Stimulated activated CD4-positive, alpha-beta T cell treated with anti-CD3 and anti-CD28 coated beads, TNF-alpha, amount 100 ng/mL, for 24 hours (primary cell): ENCODE results near the gene WDR12.
"Not testable (repeated sequence)": the region's sequence is repeated elsewhere in the genome, so short reads cannot be mapped to it uniquely, and the experiment has no call there.

Experiments used
- DNase-seq, 3 experiments: peaks; one replicate each; pipeline ENCODE4 v3.0.0-alpha.2; 2020; ENCODE audit warnings: low read depth in 3 of 3

Gene WDR12

GRCh38 chr2:202883987-202884675, 27.3 kb downstream of the WDR12 start:
- DNase-seq, result no peak

DNA sequence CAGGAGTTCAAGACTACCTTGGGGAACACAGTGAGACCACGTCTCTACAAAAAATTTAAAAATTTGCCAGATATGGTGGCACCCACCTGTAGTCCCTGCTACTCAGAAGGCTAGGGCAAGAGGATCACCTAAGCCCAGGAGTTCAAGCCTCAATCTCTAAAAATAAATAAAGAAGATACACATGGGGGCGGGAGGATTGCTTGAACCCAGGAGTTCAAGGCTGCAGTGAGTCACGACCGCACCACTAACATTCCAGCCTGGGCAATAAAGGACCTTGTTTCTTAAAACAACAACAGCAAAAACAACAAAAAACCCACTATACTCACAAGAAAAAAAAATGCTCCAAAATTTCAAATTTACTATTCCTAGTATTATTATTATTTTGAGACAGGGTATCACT, 29.9 kb downstream of the WDR12 start:
- DNase-seq, result no peak

GRCh38 chr2:202877699-202878098, 33.8 kb downstream of the WDR12 start:
- no peak for DNase-seq

DNA sequence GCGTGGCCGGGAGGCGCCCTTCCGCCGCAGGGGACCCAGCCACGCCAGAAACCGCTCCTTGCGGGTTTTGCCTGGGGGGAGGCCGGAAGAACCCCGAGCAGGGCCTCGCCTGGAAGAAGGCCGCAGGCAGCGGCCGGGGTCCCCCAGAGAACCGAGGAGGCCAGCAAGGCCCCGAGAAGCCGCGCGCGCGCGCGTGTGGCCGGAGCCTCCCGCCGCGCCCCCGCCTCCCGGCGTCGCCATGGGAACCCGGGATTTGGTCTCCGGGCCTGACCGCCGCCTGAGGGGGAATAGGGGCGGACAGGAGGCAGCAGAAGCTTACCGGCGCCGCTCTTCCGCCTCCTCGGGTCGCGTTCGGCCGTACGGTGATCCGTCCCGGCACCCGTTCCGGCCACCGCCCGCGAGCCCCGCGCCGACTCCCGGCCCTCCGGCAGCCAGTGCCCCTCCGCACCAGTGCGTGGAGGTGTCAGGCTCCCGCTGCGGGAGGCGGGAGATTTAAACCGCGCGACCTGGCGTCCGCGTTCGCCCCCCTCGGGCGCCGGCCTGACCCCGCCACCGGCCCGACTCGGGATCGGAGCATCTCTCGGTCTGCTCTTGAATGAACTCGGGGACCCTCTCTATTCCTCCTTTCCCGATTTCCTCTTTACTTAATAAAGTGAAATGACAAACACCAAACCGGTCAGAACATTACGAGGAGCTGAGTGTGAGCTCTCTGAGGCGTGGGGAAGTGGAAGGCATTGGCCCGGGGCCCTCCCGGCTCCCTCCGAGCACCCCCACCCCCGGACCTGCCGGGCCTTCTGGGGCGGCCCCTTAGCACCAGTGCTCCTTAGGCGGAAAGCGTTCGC, 40.0 kb downstream of the WDR12 start, which contains the start of gene ICA1L:
TSS of gene ICA1L (minus strand) at position 467 of the 842 bp plus-strand sequence. CDS start 42,757 bp downstream, outside the sequence.
- DNase-seq, result peak in 2 of 3 experiments; percentile 24 to 53

GRCh38 chr2:202870431-202871299, 40.8 kb downstream of the WDR12 start:
- DNase-seq, result peak; percentile 39 to 62 (median 39)

DNA sequence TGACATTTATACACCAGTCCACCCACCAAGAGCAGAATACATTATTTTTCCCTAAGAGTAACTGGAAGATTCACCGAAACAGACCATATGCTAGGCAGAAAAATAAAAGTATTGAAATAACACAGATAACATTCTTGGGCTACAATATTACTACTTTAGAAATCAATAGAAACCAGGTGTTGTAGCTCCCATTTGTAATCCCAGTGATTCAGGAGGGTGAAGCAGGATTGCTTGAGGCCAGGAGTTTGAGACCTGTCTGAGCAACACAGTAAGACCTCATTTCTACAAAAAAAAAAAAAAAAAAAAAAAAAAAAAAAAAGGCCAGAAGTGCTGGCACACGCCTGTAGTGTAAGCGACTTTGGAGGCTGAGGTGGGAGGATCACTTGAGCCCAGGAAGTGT, 49.5 kb downstream of the WDR12 start:
- DNase-seq, result no peak

DNA sequence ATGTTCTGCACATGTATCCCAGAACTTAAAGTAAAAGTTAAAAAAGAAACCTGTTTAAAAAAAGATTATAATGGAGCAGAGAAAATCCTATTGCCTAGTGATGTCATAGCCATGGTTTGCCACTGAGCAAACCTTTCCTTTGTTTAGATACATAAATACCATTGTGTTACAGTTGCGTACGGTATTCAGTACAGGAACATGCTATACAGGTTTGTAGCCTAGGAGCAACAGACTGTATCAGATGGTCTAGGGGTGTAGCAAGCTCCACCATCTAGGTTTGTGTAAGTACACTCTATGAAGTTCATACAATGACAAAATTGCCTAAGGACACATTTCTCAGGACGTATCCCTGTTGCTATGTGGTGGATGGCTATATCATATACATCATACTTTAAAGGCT, 52.9 kb downstream of the WDR12 start:
- no peak for DNase-seq

DNA sequence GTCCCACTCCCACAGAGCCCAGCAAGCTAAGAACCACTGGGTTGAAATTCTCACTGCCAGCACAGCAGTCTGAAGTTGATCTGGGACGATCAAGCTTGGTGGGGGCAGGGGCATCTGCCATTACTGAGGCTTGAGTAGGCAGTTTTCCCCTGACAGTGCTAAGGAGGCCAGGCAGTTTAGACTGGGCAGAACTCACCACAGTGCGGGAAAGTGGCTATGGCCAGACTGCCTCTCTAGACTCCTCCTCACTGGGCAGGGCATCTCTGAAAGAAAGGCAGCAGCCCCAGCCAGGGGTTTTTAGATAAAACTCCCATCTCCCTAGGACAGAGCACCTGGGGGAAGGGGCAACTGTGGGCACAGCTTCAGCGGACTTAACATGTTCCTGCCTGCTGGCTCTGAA, 62.1 kb downstream of the WDR12 start:
- DNase-seq, result not testable (repeated sequence)

DNA sequence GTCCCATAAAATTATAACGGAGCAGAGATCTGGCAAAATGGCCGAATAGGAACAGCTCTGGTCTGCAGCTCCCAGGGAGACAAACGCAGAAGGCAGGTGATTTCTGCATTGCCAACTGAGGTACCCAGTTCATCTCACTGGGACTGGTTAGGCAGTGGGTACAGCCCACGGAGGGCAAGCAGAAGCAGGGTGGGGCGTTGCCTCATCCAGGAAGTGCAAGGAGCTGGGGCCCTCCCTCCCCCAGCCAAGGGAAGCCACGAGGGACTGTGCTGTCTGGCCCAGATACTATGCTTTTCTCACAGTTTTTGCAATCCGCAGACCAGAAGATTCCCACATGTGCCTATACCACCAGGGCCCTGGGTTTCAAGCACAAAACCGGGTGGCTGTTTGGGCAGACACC, 62.7 kb downstream of the WDR12 start:
- peak in 1 of 3 experiments; percentile 2 for DNase-seq

- DNase-seq, result no peak
Observed at GRCh38 chr2:202847693-202848524, 63.6 kb downstream of the WDR12 start.

DNA sequence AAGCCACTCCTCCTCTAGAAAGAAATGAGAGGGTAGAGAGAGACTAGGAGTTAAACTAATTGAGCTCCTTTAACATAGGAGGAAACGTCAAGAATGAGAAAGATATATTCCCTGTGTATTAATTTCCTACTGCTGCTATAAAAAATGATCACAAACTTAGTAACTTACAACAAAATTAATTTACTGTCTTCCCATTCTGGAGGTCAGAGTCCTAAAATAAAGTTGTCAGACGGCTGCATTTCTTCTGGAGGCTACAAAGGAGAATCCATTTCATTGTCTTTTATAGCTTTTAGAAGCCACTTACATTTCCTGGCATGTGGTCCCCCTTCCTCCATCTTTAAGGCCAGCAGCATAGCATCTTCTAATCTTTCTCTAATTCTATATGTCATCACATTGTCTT, 66.8 kb downstream of the WDR12 start:
- no peak for DNase-seq

- DNase-seq, result no peak
Observed at GRCh38 chr2:202842690-202843089, 68.8 kb downstream of the WDR12 start.

DNA sequence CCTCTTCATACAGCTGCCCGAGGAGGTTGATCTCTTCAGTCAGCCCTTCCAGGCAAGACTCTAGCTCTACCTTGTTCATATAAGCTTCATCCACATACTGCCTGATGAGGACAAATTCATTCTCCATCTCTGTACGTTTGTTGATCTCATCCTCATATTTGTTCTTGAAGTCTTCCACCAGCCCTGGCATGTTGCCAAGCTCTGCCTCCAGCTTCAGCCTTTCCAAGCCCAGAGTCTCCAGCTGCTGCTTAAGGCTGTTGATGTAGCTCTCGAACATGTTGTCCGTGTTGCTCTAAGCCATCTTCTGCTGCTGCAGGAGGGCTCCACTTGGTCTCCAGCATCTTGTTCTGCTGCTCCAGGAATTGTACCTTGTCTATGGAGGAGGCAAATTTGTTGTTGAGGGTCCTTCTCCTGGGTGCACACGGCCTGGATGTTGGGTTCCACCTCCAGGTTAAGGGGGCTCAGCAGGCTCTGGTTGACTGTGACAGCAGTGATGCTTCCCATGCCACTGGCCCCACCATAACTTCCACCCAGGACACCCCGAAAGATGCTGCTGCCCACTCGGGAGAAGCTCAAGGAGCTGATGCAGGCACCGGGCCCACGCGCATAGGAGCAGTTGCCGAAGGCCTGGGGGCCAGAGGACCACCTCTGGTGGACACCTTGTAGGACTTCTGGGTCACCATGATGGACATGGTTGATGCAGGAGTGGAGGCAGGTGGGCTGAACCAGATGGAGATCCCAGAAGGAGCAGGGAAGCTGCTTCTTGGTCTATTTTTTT, 70.2 kb downstream of the WDR12 start:
- DNase-seq, result no peak

GRCh38 chr2:202831242-202832220, 79.9 kb downstream of the WDR12 start:
- peak in 2 of 3 experiments; percentile 10 to 24 for DNase-seq

DNA sequence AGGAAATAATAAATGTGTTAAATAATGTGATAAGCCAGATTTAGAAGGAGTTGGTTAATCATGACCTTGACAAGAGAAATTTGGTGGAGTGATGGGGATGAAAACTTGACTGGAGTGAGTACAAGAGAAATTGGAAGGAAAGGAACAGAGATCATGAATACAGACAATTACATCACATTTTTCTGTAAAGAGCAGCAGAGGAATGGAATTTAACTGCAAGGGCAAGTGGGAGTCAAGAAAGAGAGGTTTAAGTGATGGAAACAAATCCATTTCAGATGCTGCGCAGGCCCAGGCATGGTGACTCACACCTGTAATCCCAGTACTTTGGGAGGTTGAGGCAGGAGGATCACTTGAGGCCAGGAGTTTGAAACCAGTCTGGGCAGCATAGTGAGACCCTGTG, 86.6 kb downstream of the WDR12 start:
- DNase-seq, result no peak
